Epithelial cell of proximal tubule (primary cell): ENCODE measurements around the gene VPS41. TPM values are rescaled to one million over a fixed set of nuclear protein-coding genes. Genes with fewer than 3 reads are reported as not detected.

Experiments used
- DNase-seq: peaks from one replicate; pipeline ENCODE4 v3.0.0-alpha.2; 2011; ENCODE audit warnings: low read depth
- H3K4me3 ChIP-seq: 2 replicates; pipeline ENCODE4 v1.5.1; 2011; ENCODE audit warnings: low read depth, mild to moderate bottlenecking, low read length
- total RNA-seq: library from RNA; depleted of rRNA; stranded (reverse); fragments of >200 nt; gene quantifications from 2 replicates; pipeline ENCODE4 v1.2.3, GENCODE V29; 2015
- TF ChIP-seq, protein P1 (sequence below): conservative IDR thresholded peaks from 2 replicates; pipeline ENCODE4 v1.5.1; 2012; ENCODE audit warnings: low read depth, mild to moderate bottlenecking, low read length

Gene VPS41
- total RNA-seq, 1 donor from 2014 or later = 22.7 TPM

DNA sequence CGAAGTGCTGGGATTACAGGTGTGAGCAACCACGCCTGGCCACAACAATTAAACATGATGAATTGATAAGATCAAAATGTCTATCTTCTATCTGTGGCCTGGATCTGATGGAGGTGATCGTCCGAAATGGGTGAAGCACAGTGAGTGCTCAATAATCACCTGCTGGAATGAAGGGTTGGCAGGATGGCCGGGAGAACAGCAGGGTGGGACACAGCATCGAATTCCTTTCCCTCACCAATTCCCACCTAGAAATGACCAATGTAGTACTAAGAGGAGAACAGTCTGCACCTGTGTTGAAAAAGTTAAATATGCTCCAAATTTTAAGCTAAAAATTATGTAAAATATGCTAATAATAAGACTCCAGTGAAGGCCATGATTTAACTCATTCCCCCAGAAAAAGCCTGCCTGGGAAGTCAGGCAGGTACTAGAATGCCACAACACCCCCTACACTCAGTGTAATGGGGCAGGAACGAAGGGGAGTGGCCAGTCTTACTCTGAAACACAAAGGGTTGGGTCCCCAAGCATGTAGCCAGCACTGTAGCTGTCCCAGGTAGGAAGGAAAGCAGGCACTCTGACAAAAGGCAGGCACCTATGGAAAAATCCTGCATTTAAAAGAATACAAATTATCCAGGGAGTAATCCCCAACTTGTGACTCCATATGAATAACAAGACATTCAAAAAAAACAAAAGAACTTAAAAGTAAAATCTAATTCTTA is 110.3 kb downstream of the VPS41 start:
- H3K4me3 ChIP-seq = no peak overlapping the region
- TF ChIP-seq, protein P1, sequence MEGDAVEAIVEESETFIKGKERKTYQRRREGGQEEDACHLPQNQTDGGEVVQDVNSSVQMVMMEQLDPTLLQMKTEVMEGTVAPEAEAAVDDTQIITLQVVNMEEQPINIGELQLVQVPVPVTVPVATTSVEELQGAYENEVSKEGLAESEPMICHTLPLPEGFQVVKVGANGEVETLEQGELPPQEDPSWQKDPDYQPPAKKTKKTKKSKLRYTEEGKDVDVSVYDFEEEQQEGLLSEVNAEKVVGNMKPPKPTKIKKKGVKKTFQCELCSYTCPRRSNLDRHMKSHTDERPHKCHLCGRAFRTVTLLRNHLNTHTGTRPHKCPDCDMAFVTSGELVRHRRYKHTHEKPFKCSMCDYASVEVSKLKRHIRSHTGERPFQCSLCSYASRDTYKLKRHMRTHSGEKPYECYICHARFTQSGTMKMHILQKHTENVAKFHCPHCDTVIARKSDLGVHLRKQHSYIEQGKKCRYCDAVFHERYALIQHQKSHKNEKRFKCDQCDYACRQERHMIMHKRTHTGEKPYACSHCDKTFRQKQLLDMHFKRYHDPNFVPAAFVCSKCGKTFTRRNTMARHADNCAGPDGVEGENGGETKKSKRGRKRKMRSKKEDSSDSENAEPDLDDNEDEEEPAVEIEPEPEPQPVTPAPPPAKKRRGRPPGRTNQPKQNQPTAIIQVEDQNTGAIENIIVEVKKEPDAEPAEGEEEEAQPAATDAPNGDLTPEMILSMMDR = no peak
- no peak for DNase-seq

DNA sequence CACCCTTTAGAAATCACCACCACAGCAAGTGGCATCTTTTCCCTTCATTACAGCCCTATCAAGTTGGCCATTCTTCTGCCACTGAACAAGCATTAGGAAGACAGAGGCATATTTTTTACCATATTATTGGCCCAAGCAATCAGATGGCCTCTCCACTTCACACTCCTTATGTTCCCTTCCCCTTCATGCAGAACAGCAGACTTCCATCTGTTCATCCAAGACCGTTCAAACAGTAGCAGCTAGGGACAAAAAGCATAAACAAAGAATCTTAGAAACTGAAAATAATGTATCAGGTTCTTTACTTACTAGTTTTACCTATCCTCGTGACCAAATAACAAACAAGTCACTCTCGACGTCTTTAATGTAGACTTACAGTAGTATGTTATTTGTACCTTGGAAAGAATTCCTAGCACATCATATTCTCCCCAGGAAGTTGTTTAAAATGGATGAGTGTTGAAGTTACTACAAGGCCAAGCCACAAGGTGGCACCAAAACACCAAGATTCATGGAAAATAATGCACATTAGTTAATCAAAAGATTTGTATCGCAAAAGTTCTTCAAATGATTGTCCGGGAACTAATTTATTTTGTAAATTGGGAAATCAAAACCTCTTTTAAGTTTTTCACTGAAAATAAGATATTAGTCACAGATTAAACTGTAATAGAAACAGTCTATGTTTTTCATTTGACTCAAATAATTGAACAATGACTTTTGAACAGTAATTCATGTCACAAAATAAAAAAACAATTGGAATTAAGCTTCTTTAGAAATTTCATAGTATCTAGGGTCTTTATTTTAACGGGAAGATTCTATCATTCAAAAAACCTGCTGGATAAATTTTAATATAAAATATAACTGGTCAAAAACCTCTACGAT is 112.1 kb downstream of the VPS41 start:
- H3K4me3 ChIP-seq = no peak overlapping the region
- TF ChIP-seq, protein P1 = peak; percentile 78
- DNase-seq = peak; percentile 15

DNA sequence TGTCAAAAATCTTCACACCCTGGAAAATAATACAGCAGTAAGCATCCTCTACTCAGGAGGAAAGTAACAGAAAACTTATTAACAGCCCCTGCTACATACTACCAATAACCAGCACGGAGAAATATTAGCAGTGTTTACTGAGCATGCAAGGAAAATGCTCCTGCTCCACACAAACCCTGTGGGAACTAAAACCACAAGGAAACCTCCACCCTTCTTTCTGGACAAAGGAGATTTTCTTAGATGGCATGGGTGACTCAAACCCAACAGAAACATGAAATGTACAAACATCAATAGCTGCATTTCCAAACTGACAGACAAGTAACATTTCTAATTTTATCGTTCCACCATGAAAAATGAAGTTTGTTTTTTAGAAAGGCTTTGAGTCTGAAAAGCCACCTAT is 113.4 kb downstream of the VPS41 start:
- TF ChIP-seq, protein P1 = no peak
- no peak overlapping the region for H3K4me3 ChIP-seq
- no peak for DNase-seq

DNA sequence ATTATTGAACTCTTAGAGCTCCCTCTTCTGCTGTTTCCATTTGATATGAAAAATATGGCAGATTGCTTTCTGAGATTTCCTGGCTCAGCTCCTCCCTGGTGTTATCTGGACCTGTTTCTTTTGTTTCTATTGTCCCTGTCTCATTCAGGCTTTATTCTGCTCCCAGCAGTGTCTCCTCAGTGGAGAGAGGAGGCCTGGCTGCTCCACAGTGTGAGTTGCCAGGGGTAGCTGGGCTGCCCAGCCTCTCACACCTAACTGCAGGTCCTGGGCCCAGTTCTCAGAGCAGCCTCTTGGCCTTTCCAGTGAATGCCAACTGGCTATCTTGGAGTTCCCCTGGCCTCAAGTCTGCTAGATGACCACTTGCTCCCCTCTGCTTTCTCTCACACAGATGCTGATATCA is 127.0 kb downstream of the VPS41 start:
- H3K4me3 ChIP-seq = no peak overlapping the region
- TF ChIP-seq, protein P1 = no peak
- no peak for DNase-seq

DNA sequence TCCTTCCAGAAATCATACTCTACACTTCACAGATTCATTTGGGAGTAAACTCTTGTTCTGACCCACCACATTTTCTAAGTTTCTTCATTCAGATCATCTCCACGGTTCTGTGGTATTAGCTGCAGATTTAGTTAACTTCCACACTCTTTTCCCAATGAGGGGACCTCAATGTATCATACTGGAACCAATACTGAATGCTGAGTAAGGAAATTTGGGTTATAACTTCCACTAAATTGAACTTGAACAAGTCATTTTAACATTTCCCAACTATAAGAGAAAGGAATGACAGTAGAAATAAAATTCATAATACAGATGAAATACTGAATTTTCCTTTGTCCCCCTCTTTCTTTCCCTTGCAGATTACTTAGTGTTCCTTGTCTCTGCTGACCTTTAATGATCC is 131.4 kb downstream of the VPS41 start:
- DNase-seq = no peak
- H3K4me3 ChIP-seq = no peak overlapping the region
- TF ChIP-seq, protein P1 = no peak

DNA sequence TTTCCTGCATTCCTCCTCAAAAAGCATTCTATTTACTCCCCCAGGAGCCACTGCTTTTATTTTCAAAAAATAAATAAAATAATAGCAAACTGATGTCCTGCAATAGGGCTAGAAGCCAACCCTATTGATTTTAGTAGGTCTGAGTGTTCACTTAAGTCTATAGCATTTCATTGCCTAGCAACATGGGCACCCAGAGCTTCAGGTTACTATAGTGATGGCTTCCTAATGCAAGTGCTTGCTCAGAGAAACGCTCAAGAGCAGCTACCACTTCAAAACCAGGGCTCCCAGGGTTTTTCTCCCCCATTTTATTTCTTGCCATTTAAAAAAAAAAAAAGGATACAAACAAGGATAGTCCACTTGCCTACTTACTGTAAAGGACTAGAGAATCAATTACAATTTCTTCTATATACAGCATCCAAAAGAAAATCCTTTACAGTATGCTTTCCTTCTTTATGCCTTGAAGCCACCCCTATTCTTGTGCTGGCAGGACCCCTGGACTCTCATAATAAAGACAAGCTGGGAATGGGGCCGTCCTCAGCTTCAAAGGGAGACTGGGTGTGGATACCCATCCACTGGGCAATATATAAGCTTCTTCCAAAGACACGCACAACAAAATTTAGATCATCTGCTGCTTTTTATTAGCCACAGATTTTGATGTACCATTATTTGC is 133.3 kb downstream of the VPS41 start:
- TF ChIP-seq, protein P1 = no peak
- no peak for DNase-seq
- H3K4me3 ChIP-seq = no peak overlapping the region
